CD4-positive, alpha-beta memory T cell (primary cell): ENCODE results near the gene NEXMIF. TPM values are rescaled to one million over a fixed set of nuclear protein-coding genes. Genes with fewer than 3 reads are reported as not detected.
"Not testable (repeated sequence)": the region's sequence is repeated elsewhere in the genome, so short reads cannot be mapped to it uniquely, and the experiment has no call there.

ENCODE experiments used
- CTCF ChIA-PET: fragments of 350-600 bp; sonication (Branson Sonifier 250); formaldehyde crosslinking; loops from one replicate; lab custom pipeline; 2021; ENCODE audit warnings: inconsistent platforms; ENCODE audit not compliant: partially characterized antibody; lab: Charles Lee
- POLR2A ChIA-PET: fragments of 350-600 bp; sonication (Branson Sonifier 250); formaldehyde crosslinking; loops from one replicate; lab custom pipeline; 2021; ENCODE audit not compliant: partially characterized antibody; lab: Charles Lee
- DNase-seq, 5 donors: peaks; one replicate each; pipeline versions ENCODE4 v3.0.0 to v3.0.0-alpha.2; 2020 to 2022; ENCODE audit warnings: mixed read lengths in 1 of 5
- H3K27ac ChIP-seq: one replicate; pipeline ENCODE4 v1.7.0; 2013; ENCODE audit warnings: low read depth, low read length
- H3K27me3 ChIP-seq: 2 replicates; pipeline ENCODE4 v1.7.0; 2013; ENCODE audit warnings: mild to moderate bottlenecking, low read length, moderate library complexity; ENCODE audit not compliant: insufficient read depth
- H3K36me3 ChIP-seq: 2 replicates; pipeline ENCODE4 v1.7.0; 2013; ENCODE audit warnings: mild to moderate bottlenecking, low read length, moderate library complexity; ENCODE audit not compliant: insufficient read depth
- H3K4me1 ChIP-seq: 2 replicates; pipeline ENCODE4 v1.7.0; 2013; ENCODE audit warnings: mild to moderate bottlenecking, low read length, moderate library complexity; ENCODE audit not compliant: insufficient read depth
- H3K4me3 ChIP-seq, 2 donors: one replicate each; pipeline ENCODE4 v1.7.0; 2013; ENCODE audit warnings: low read length in 2 of 2, mild to moderate bottlenecking in 1 of 2
- H3K9me3 ChIP-seq, 2 donors: one replicate each; pipeline ENCODE4 v1.7.0; 2013; ENCODE audit warnings: low read length in 2 of 2, control low read depth in 1 of 2; ENCODE audit not compliant: control insufficient read depth in 1 of 2
- H3K27ac Mint-ChIP-seq, 7 donors: one replicate each; pipeline ENCODE4 v1.8.0; 2020 to 2021; ENCODE audit warnings: mixed read lengths in 7 of 7, mild to moderate bottlenecking in 6 of 7, inconsistent platforms in 3 of 7, moderate library complexity in 3 of 7
- H3K27me3 Mint-ChIP-seq, 2 donors: one replicate each; pipeline ENCODE4 v1.8.0; 2020 to 2021; ENCODE audit warnings: mixed read lengths in 2 of 2
- H3K36me3 Mint-ChIP-seq, 2 donors: one replicate each; pipeline ENCODE4 v1.8.0; 2020 to 2021; ENCODE audit warnings: mixed read lengths in 2 of 2, inconsistent platforms in 1 of 2, mild to moderate bottlenecking in 1 of 2
- H3K4me1 Mint-ChIP-seq, 4 donors: one replicate each; pipeline ENCODE4 v1.8.0; 2020 to 2021; ENCODE audit warnings: mixed read lengths in 4 of 4, mild to moderate bottlenecking in 1 of 4
- H3K4me3 Mint-ChIP-seq, 8 donors: one replicate each; pipeline ENCODE4 v1.8.0; 2020 to 2021; ENCODE audit warnings: mixed read lengths in 8 of 8, mild to moderate bottlenecking in 7 of 8, moderate library complexity in 6 of 8, inconsistent platforms in 3 of 8
- H3K9me3 Mint-ChIP-seq, 8 donors: one replicate each; pipeline ENCODE4 v1.8.0; 2020 to 2021; ENCODE audit warnings: mixed read lengths in 8 of 8, mild to moderate bottlenecking in 5 of 8, inconsistent platforms in 3 of 8, moderate library complexity in 1 of 8
- intact Hi-C: fragments of 100-400 bp; cut with micrococcal nuclease; formaldehyde crosslinking; loops from one replicate; pipeline ENCODE4 v1.15.1; 2023
- polyA plus RNA-seq, 2 donors: library from polyadenylated mRNA; unstranded; fragments of 300-500 nt; fragmentation: Illumina TruSeq; gene quantifications; one replicate each; pipeline ENCODE4 v1.2.3, GENCODE V29; 2021
- total RNA-seq, 2 experiments: library from RNA; stranded (reverse); gene quantifications; one replicate each; pipeline ENCODE4 v1.2.3, GENCODE V29; 2021

NEXMIF gene
- total and polyA plus RNA-seq, 4 experiments from 2014 or later, result 0.20 to 1.2 (median 0.78) TPM

DNA sequence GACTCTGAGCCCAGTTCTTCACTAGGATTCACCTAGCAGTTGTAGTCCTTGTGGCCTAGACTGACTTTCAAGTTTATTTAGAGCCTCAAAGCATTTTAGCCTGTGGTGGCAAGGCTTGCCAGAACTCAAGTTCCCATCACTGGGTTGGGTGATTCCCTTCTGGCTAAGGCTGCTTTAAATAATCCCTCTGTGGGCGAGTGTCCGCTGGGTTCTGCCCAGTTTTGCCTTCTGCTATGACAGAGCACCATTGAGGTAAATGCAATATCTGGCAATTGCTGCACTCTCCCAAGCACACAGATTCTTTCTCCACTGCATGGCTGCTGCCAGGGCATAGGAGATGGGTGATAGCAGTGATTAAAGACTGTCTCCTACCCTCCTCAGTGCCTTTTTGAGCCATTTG, 220.0 kb downstream of the NEXMIF start:
- Histone ChIP-seq H3K36me3 (no peaks in the 10 kb centered on the region), H3K27ac (no peak overlapping the region), H3K27me3 (no peaks in the 10 kb centered on the region), H3K9me3 (no peaks in the 10 kb centered on the region), H3K4me1 (no peaks in the 10 kb centered on the region), H3K4me3 (no peak overlapping the region)
- Mint-ChIP-seq H3K36me3 (no peaks in the 10 kb centered on the region), H3K4me3 (no peak overlapping the region), H3K27ac (no peak overlapping the region), H3K9me3 (peaks cover 0 to 3% (median 0%) of the 10 kb centered on the region in 8 donors), H3K4me1 (no peaks in the 10 kb centered on the region), H3K27me3 (peaks cover 2 to 7% of the 10 kb centered on the region in 2 donors)
- ChIA-PET CTCF (no interaction called here), POLR2A (no interaction called here)
- no peak for DNase-seq
- intact Hi-C loops, result no loop called here

DNA sequence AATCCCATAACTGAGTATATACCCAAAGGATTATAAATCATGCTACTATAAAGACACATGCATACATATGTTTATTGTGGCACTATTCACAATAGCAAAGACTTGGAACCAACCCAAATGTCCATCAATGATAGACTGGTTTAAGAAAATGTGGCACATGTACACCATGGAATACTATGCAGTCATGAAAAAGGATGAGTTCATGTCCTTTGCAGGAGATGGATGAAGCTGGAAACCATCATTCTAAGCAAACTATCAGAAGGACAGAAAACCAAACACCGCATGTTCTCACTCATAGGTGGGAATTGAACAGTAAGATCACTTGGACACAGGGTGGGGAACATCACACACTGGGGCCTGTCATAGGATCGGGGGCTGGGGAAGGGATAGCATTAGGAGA, 223.9 kb downstream of the NEXMIF start:
- POLR2A ChIA-PET, H3K4me3 ChIP-seq, H3K36me3 Mint-ChIP-seq, H3K27me3 ChIP-seq, H3K27me3 Mint-ChIP-seq, H3K36me3 ChIP-seq, DNase-seq, H3K4me1 ChIP-seq, H3K4me3 Mint-ChIP-seq, H3K27ac ChIP-seq, H3K9me3 ChIP-seq, intact Hi-C loops, H3K27ac Mint-ChIP-seq, CTCF ChIA-PET, H3K9me3 Mint-ChIP-seq, H3K4me1 Mint-ChIP-seq: not testable (repeated sequence)

DNA sequence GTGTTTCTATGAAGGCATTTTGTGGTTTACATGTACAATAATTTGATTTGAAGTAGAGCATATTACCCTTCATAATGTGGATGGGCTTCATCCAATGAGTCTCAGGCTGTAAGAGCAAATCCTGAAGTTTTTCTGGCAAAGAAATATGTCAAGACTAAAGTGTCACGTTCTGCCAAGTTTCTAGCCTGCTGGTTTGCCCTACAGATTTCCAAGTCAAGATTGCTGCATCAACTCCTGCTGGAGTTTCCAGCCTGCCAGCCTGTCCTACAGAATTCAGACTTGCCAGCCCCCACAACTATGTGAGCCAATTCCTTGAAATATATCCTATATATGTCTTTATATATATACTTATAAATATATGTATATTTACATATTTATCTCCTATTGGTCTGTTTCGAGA, 240.8 kb downstream of the NEXMIF start:
- Mint-ChIP-seq H3K36me3 (no peaks in the 10 kb centered on the region), H3K4me3 (no peak overlapping the region), H3K4me1 (no peaks in the 10 kb centered on the region), H3K27me3 (no peaks in the 10 kb centered on the region), H3K9me3 (peaks cover 0 to 10% (median 3%) of the 10 kb centered on the region in 8 donors), H3K27ac (no peak overlapping the region)
- Histone ChIP-seq H3K27ac (no peak overlapping the region), H3K9me3 (no peaks in the 10 kb centered on the region), H3K4me1 (no peaks in the 10 kb centered on the region), H3K4me3 (no peak overlapping the region), H3K36me3 (no peaks in the 10 kb centered on the region), H3K27me3 (no peaks in the 10 kb centered on the region)
- ChIA-PET CTCF (no interaction called here), POLR2A (no interaction called here)
- no peak for DNase-seq
- intact Hi-C loops, result no loop called here

Other genes with a start within 250 kb of the NEXMIF start
- gene ABCB7, start 230.8 kb upstream of the NEXMIF start, total RNA-seq, result 10 to 100 TPM; 24.1 to 29.4 TPM
- gene ABCB7, start 230.8 kb upstream of the NEXMIF start, polyA plus RNA-seq, result 10 to 100 TPM; 11.4 to 20.8 TPM